ENCODE results near the gene STK26. TPM values are rescaled to one million over a fixed set of nuclear protein-coding genes. Genes with fewer than 3 reads are reported as not detected.

STK26 gene
- polyA plus RNA-seq, 1 donor from 2014 or later = 8.8 TPM

DNA sequence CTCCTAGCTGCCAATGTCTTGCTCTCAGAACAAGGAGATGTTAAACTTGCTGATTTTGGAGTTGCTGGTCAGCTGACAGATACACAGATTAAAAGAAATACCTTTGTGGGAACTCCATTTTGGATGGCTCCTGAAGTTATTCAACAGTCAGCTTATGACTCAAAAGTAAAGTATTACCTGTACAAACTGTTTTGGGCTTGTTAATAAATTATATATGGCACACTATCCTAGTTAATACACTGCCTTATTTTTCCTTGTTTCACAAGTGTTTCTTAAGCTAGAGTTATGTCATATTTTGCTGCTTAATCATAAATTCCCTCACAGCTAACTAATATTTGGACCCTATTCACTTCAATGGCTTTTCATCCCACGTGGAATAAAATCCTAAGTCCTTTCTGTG is 45.3 kb downstream of the STK26 start:
- Histone ChIP-seq H3K79me2 (replicated peaks; ENCODE audit: insufficient read depth, low read length) (no peaks in the 10 kb centered on the region), H3K9ac (ENCODE audit: low read length) (no peak overlapping the region), H3K4me3 (ENCODE audit: low read length) (no peak overlapping the region), H3K36me3 (ENCODE audit: insufficient read depth, low read length) (no peaks in the 10 kb centered on the region), H3F3A (ENCODE audit: insufficient read depth, low read length, poor library complexity, severe bottlenecking) (no peaks in the 10 kb centered on the region), H2AFZ (ENCODE audit: low read depth, low read length) (no peak overlapping the region), H4K20me1 (ENCODE audit: insufficient read depth) (no peaks in the 10 kb centered on the region), H3K9me2 (ENCODE audit: insufficient read depth, low read length) (no peaks in the 10 kb centered on the region), H3K27me3 (ENCODE audit: insufficient read depth, low read depth, low read length) (no peaks in the 10 kb centered on the region), H3K9me3 (ENCODE audit: low read length) (no peaks in the 10 kb centered on the region), H3K4me2 (ENCODE audit: low read length) (no peak overlapping the region), H3K27ac (ENCODE audit: low read length) (no peak overlapping the region)
- no peak for TF ChIP-seq EP300 (conservative IDR thresholded peaks at IDR 0.05; ENCODE audit: poor library complexity, severe bottlenecking)
- TF ChIP-seq, protein P1, sequence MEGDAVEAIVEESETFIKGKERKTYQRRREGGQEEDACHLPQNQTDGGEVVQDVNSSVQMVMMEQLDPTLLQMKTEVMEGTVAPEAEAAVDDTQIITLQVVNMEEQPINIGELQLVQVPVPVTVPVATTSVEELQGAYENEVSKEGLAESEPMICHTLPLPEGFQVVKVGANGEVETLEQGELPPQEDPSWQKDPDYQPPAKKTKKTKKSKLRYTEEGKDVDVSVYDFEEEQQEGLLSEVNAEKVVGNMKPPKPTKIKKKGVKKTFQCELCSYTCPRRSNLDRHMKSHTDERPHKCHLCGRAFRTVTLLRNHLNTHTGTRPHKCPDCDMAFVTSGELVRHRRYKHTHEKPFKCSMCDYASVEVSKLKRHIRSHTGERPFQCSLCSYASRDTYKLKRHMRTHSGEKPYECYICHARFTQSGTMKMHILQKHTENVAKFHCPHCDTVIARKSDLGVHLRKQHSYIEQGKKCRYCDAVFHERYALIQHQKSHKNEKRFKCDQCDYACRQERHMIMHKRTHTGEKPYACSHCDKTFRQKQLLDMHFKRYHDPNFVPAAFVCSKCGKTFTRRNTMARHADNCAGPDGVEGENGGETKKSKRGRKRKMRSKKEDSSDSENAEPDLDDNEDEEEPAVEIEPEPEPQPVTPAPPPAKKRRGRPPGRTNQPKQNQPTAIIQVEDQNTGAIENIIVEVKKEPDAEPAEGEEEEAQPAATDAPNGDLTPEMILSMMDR (IDR thresholded peaks at IDR 0.05; ENCODE audit: poor library complexity, severe bottlenecking) = no peak
- no peak for TF ChIP-seq RAD21 (conservative IDR thresholded peaks at IDR 0.05)
- no peak for TF ChIP-seq MXI1 (conservative IDR thresholded peaks at IDR 0.05; ENCODE audit: poor library complexity, severe bottlenecking)
- no peak for TF ChIP-seq REST (IDR thresholded peaks at IDR 0.05; ENCODE audit: borderline replicate concordance)
- no peak for TF ChIP-seq EZH2 (IDR thresholded peaks at IDR 0.05; ENCODE audit: borderline replicate concordance, insufficient read depth, low read length, poor library complexity, severe bottlenecking)

- H3K27me3 ChIP-seq (ENCODE audit: insufficient read depth, low read depth, low read length) = no peaks in the 10 kb centered on the region
- H3F3A ChIP-seq (ENCODE audit: insufficient read depth, low read length, poor library complexity, severe bottlenecking) = no peaks in the 10 kb centered on the region
- no peak overlapping the region for H3K9ac ChIP-seq (ENCODE audit: low read length)
- H3K4me2 ChIP-seq (ENCODE audit: low read length) = no peak overlapping the region
- no peak overlapping the region for H3K4me3 ChIP-seq (ENCODE audit: low read length)
- no peaks in the 10 kb centered on the region for H3K9me3 ChIP-seq (ENCODE audit: low read length)
- no peak overlapping the region for H3K27ac ChIP-seq (ENCODE audit: low read length)
- H2AFZ ChIP-seq (ENCODE audit: low read depth, low read length) = no peak overlapping the region
- H3K36me3 ChIP-seq (ENCODE audit: insufficient read depth, low read length) = no peaks in the 10 kb centered on the region
- TF ChIP-seq, protein P1 (IDR thresholded peaks at IDR 0.05; ENCODE audit: poor library complexity, severe bottlenecking) = peak; percentile 38
- no peak for TF ChIP-seq TAF1 (IDR thresholded peaks at IDR 0.05; ENCODE audit: low read depth)
- peak; percentile 42 for TF ChIP-seq RAD21 (conservative IDR thresholded peaks at IDR 0.05)
- TF ChIP-seq SMC3 (conservative IDR thresholded peaks at IDR 0.05; ENCODE audit: poor library complexity) = no peak
- no peak for TF ChIP-seq EZH2 (IDR thresholded peaks at IDR 0.05; ENCODE audit: borderline replicate concordance, insufficient read depth, low read length, poor library complexity, severe bottlenecking)
- no peaks in the 10 kb centered on the region for H3K79me2 ChIP-seq (replicated peaks; ENCODE audit: insufficient read depth, low read length)
- H4K20me1 ChIP-seq (ENCODE audit: insufficient read depth) = no peaks in the 10 kb centered on the region
- H3K9me2 ChIP-seq (ENCODE audit: insufficient read depth, low read length) = no peaks in the 10 kb centered on the region
Measured at GRCh38 chrX:132071254-132071653, 48.2 kb downstream of the STK26 start.
